ENCODE results near the gene FPR1. TPM values are rescaled to one million over a fixed set of nuclear protein-coding genes. Genes with fewer than 3 reads are reported as not detected.

FPR1 gene
- total and polyA plus RNA-seq, 4 donors = 2.8 to 558 (median 48.8) TPM

GRCh38 chr19:51713319-51714285 is 38.1 kb downstream of the FPR1 start:
- no peak overlapping the region for H3K9ac ChIP-seq (ENCODE audit: insufficient read depth in 1 of 2, low read length in 2 of 2)
- H3K36me3 ChIP-seq (ENCODE audit: control insufficient read depth in 4 of 4, insufficient read depth in 4 of 4, low read length in 4 of 4) = no peaks in the 10 kb centered on the region
- H3K4me3 ChIP-seq = no peak overlapping the region
- no peak for DNase-seq
- WGBS, 2 donors = 92 to 94% methylated on average over 74 of the region's 74 CpGs
- no peaks in the 10 kb centered on the region for H3K4me1 ChIP-seq (ENCODE audit: control insufficient read depth in 5 of 5, insufficient read depth in 5 of 5, low read length in 5 of 5)
- ATAC-seq (ENCODE audit: insufficient read depth, low FRiP score) = no peak
- H3K27me3 ChIP-seq (ENCODE audit: control insufficient read depth in 3 of 3, insufficient read depth in 3 of 3, low read length in 2 of 3) = peaks cover 0 to 24% (median 5%) of the 10 kb centered on the region in 3 donors
- H3K9me3 ChIP-seq (ENCODE audit: control insufficient read depth in 4 of 4, insufficient read depth in 3 of 4, low read length in 3 of 4) = peaks cover 0 to 3% (median 0%) of the 10 kb centered on the region in 4 donors
- no peak for TF ChIP-seq CTCF (IDR thresholded peaks at IDR 0.05; ENCODE audit: control extremely low read depth, extremely low read depth)
- H3K27ac ChIP-seq (ENCODE audit: low read depth in 1 of 2, low read length in 1 of 2) = no peak overlapping the region

GRCh38 chr19:51712461-51713081 is 39.1 kb downstream of the FPR1 start:
- TF ChIP-seq CTCF (IDR thresholded peaks at IDR 0.05; ENCODE audit: control extremely low read depth, extremely low read depth) = no peak
- peaks cover 0 to 3% (median 0%) of the 10 kb centered on the region in 4 donors for H3K9me3 ChIP-seq (ENCODE audit: control insufficient read depth in 4 of 4, insufficient read depth in 3 of 4, low read length in 3 of 4)
- DNase-seq = no peak
- 44 to 46% methylated on average over 9 of the region's 9 CpGs for WGBS, 2 donors
- H3K9ac ChIP-seq (ENCODE audit: insufficient read depth in 1 of 2, low read length in 2 of 2) = no peak overlapping the region
- no peak overlapping the region for H3K4me3 ChIP-seq
- H3K27ac ChIP-seq (ENCODE audit: low read depth in 1 of 2, low read length in 1 of 2) = no peak overlapping the region
- no peak for ATAC-seq (ENCODE audit: insufficient read depth, low FRiP score)
- H3K36me3 ChIP-seq (ENCODE audit: control insufficient read depth in 4 of 4, insufficient read depth in 4 of 4, low read length in 4 of 4) = peaks cover 0 to 3% (median 1%) of the 10 kb centered on the region in 4 donors
- no peaks in the 10 kb centered on the region for H3K4me1 ChIP-seq (ENCODE audit: control insufficient read depth in 5 of 5, insufficient read depth in 5 of 5, low read length in 5 of 5)
- H3K27me3 ChIP-seq (ENCODE audit: control insufficient read depth in 3 of 3, insufficient read depth in 3 of 3, low read length in 2 of 3) = peaks cover 0 to 15% (median 0%) of the 10 kb centered on the region in 3 donors

DNA sequence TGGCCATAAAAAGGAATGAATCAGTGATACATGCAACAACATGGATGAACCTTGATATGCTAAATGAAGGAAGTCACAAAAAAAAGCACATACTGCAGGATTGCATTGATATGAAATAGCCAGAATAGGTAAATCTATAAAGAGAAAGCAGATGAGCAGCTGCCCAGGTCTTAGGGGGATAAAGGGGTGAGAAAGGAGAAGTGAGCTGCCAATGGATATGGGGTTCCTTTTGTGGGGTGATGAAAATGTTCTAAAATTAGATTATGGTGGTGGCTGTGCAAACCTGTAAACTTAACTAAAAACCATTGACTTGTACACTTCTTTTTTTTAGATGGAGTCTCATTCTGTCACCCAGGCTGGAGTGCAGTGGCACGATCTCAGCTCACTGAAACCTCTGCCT is 40.0 kb downstream of the FPR1 start:
- no peak for DNase-seq
- no peak for TF ChIP-seq CTCF (IDR thresholded peaks at IDR 0.05; ENCODE audit: control extremely low read depth, extremely low read depth)
- 84 to 93% methylated on average over 1 of the region's 1 CpG for WGBS, 2 donors
- no peak overlapping the region for H3K4me3 ChIP-seq
- H3K36me3 ChIP-seq (ENCODE audit: control insufficient read depth in 4 of 4, insufficient read depth in 4 of 4, low read length in 4 of 4) = peaks cover 0 to 6% (median 3%) of the 10 kb centered on the region in 4 donors
- peaks cover 0 to 8% (median 0%) of the 10 kb centered on the region in 3 donors for H3K27me3 ChIP-seq (ENCODE audit: control insufficient read depth in 3 of 3, insufficient read depth in 3 of 3, low read length in 2 of 3)
- no peaks in the 10 kb centered on the region for H3K4me1 ChIP-seq (ENCODE audit: control insufficient read depth in 5 of 5, insufficient read depth in 5 of 5, low read length in 5 of 5)
- H3K27ac ChIP-seq (ENCODE audit: low read depth in 1 of 2, low read length in 1 of 2) = no peak overlapping the region
- H3K9me3 ChIP-seq (ENCODE audit: control insufficient read depth in 4 of 4, insufficient read depth in 3 of 4, low read length in 3 of 4) = no peaks in the 10 kb centered on the region
- no peak overlapping the region for H3K9ac ChIP-seq (ENCODE audit: insufficient read depth in 1 of 2, low read length in 2 of 2)
- no peak for ATAC-seq (ENCODE audit: insufficient read depth, low FRiP score)

Data from lung (tissue), 12 donors.